22Rv1 (cell line): ENCODE results near the gene SEC63.
"Not testable (repeated sequence)": the region's sequence is repeated elsewhere in the genome, so short reads cannot be mapped to it uniquely, and the experiment has no call there.

Experiments used
- ZFX ChIP-seq: fragments of 450-650 bp; IDR thresholded peaks from 2 replicates; pipeline ENCODE4 v1.6.1; 2017; ENCODE audit warnings: antibody characterized with exemption, borderline replicate concordance
- TF ChIP-seq, protein P1 (sequence below): fragments of 450-650 bp; IDR thresholded peaks from 2 replicates; pipeline ENCODE4 v1.5.1; 2017; ENCODE audit warnings: mild to moderate bottlenecking

DNA sequence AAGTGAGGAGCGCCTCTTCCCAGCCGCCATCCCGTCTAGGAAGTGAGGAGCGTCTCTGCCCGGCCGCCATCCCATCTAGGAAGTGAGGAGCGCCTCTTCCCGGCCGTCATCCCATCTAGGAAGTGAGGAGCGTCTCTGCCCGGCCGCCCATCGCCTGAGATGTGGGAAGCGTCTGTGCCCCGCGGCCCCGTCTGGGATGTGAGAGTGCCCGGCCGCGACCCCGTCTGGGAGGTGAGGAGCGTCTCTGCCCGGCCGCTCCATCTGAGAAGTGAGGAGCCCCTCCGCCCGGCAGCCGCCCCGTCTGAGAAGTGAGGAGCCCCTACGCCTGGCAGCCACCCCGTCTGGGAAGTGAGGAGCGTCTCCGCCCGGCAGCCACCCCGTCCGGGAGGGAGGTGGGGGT lies 23.8 kb downstream of the SEC63 start:
- TF ChIP-seq, protein P1, sequence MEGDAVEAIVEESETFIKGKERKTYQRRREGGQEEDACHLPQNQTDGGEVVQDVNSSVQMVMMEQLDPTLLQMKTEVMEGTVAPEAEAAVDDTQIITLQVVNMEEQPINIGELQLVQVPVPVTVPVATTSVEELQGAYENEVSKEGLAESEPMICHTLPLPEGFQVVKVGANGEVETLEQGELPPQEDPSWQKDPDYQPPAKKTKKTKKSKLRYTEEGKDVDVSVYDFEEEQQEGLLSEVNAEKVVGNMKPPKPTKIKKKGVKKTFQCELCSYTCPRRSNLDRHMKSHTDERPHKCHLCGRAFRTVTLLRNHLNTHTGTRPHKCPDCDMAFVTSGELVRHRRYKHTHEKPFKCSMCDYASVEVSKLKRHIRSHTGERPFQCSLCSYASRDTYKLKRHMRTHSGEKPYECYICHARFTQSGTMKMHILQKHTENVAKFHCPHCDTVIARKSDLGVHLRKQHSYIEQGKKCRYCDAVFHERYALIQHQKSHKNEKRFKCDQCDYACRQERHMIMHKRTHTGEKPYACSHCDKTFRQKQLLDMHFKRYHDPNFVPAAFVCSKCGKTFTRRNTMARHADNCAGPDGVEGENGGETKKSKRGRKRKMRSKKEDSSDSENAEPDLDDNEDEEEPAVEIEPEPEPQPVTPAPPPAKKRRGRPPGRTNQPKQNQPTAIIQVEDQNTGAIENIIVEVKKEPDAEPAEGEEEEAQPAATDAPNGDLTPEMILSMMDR, result not testable (repeated sequence)
- TF ChIP-seq ZFX, result not testable (repeated sequence)
